GM21390 (cell line): ENCODE measurements around the gene WEE2.
"Not testable (repeated sequence)": the region's sequence is repeated elsewhere in the genome, so short reads cannot be mapped to it uniquely, and the experiment has no call there.

Experiments
- ATAC-seq: cut with Tn5 transposase; IDR thresholded peaks from one replicate; pipeline ENCODE4 v1.9.1; 2021; ENCODE audit not compliant: unreplicated experiment

Gene WEE2

DNA sequence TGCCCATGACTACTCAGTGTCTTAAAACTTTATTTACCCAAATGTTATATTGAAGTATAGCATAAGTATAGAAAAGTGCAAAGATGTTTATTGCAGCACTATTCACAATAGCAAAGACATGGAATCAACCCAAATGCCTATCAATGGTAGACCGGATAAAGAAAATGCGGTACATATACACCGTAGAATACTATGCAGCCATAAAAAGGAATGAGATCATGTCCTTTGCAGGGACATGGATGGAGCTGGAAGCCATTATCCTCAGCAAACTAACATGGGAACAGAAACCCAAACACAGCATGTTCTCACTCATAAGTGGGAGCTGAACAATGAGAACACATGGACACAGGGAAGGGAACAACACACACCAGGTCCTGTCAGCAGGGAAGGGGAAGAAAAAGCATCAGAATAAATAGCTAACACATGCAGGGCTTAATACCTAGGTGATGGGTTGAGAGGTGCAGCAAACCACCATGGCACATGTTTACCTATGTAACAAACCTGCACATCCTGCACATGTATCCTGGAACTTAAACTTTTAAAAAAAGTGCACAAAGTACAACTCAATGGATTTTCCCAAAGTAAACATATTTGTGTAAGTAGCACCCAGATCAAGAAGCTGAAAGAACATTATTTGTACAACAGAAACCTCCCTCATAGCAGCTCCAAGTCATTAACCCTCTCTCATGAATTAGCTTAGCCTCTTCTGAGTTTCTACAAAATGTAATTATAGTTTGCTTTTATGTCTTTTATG, 18.9 kb upstream of the WEE2 start:
- not testable (repeated sequence) for ATAC-seq

DNA sequence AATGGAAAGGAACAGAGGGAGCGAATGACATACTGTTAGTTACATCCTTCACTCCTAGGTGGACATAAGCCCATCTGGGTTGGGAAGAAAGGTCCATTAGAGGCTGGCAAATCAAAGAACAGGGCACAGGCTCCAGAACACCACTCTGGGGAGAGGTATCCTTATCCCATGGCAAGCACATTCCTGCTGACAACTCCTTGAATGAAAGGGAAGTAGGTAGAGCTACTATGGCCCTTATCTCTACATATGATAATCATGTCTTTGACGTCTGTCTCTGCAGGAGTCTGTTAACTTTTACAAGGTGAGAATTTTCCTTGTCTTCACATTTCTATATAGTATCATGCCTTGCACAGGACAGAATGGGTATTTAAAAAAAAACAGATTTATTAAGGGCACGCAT, 16.6 kb upstream of the WEE2 start:
- no peak for ATAC-seq

DNA sequence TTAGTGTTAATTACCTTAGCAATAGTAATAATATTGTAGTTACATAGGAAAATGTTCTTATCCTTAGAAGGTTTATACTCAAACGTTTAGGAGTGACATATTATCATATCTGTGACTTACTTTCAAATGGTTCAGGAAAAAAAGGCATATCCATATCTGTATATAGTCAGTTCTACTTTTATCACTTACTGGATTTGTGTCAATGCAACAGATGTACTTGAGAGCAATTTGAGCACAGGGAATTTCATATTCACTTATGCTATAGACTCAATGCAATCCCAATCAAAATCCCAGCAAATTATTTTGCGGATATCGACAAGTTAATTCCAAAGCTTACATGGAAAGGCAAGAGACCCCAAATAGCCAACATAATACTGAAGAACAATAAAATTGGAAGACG, 16.2 kb upstream of the WEE2 start:
- no peak for ATAC-seq

DNA sequence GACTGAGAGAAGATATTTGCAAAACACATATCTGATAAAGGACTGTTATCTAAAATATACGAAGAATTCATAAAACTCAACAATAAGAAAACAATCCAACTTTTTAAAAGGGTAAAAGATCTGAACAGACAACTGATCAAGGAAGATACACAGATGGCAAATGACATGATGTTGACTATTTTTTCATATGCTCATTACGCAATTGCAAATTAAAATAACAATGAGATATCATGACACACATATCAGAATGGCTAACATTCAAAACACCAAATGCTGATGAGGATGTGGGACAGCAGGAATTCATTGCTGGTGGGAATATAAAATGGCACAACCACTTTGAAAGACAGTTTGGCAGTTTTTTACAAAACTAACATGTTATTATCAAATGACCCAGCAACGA, 15.1 kb upstream of the WEE2 start:
- ATAC-seq, result no peak

DNA sequence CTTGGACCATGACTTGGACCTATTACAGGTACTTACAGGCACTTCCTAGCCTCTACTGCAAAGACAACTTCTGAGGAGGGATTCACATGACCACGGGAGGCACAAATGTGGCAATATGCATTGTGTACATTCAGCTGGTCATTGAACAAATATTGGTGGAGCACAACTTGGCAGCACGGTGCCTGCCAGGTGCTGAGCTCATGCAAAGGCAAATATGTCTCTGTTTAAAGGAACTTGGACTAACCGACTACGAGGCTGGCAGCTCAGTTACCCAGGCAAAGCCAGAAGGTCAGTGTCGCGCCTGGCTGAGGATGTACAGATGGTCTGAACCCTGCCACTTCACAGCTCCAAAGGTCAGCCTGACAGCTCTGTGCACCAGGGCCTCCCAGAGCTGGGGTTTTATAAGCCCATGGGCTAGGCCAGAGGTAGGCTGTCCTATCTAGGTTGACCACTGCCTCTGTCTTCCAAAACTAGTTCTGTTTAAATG, 12.3 kb upstream of the WEE2 start:
- ATAC-seq, result no peak

DNA sequence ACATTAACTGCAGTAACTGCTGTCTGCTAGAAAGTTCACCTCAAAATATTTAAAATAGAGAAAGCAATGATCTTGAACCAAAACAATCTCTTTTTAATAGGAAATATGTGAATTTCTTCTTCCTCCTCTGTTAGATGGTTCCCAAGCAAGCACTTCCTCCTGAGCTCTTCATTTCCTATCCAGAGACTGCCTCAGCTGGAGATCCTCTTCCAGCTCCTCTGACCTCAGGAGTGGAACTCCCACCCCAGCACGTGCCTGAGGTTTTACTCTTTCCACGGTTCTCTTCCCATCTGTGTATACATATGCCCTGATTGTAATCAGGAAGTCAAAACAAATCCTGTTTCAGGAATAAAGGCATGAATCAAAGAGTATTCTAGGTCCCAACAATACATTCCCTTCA, 11.8 kb upstream of the WEE2 start:
- no peak for ATAC-seq

DNA sequence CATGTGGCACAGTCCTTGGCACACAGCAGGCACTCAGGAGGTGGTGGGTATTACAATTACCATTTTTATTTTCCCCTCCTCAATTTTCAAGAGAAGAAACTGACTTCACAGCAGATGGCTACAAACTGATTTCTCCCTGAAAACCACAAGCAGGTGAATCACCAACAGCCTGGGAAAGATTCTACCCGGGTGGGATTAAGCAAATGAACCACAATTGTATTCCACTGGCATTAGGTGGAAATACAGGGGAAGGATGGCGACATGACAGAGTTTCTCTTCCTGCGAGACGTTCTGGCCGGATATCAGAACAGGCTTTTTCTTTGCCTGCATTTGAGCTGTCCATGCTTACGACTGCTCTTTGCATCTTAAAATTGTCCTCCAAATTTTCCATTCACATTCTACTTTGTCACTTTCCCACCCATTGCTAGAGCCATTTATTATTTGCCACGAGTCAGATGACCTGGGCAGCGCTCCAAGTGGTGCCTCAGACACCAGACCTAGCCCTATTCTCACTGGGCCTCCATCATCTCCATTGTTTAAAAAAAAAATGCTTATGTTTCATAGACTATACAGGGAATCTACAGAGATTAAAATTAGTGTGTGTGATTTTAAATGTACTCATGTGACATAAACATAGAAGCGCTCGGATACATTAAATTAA, 10.8 kb upstream of the WEE2 start:
- ATAC-seq, result no peak

DNA sequence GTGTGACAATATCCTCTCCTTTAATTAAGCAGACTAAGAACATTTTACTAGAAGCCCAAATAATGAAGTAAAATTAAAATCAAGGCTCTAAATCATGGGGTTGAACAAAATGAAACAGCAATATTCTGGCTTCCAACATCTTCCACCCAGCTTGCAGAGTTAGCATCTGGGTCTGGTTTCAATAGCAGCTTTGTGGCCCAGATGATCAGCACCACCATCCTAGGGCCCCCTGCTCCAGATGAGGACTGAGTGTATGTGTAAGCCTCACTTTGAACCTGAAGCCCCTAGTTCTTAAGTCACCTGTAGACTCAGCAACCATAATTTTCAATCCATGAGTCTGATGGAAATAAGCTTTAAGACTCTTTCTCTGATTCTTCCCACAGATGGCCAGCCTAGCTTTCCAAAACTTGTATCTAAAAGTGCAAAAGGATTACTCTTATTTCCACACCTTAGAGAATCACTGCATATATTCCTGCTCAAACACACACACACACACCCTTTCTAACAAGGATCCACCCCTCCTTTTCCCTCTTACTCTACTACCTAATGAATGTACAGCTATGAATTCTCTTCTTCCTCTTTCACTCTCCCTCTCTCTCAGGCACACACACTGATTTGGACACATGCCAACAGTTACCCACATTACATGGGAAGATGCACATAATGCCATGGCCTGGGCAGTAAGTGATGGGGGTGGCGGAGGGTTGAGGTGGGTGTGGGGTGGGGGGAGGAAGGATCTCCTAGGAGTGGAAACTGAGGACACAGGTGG, 9.7 kb upstream of the WEE2 start:
- ATAC-seq, result no peak

DNA sequence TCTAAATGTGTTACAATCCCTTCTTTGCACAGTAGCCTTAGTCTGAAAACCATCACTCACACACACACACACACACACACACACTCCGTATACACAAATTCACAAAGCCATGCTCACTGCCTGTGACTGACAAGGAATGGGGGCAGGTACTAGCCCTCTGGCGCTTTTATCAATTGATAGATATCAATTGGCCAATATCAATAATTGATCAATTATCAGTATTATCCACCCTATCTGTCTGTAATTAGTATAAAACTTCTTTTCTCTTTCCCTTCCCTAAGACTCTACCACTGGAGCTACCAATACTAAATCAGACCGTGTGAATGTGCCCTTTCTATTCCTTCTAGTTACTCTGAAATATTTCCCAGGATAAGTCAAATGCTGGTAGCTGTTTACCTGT, 8.3 kb upstream of the WEE2 start:
- no peak for ATAC-seq

DNA sequence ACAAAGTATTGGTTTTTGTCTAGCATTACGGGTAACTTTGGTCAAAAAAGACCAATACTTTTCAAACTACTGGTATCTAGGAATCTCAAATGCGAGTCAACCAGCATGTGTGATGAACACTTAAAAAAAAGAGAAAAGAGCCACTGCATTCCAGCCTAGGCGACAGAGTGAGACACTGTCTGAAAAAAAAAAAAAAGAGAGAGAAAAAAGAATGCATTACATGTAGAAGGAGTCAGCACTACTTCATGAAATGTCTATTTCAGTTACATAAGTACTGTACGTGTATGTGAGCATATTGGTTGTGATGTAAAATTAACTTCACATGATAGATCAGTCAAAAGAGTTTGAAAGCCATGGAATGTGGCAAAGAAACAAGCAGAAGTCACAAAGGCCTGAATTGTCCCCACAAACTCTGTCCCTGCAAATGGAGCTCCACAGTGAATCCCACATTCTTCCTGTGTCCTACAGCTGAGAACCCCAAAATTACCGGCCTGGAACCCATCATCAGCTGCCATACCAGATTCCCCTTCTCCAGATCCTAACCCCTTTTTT, 7.8 kb upstream of the WEE2 start:
- no peak for ATAC-seq

DNA sequence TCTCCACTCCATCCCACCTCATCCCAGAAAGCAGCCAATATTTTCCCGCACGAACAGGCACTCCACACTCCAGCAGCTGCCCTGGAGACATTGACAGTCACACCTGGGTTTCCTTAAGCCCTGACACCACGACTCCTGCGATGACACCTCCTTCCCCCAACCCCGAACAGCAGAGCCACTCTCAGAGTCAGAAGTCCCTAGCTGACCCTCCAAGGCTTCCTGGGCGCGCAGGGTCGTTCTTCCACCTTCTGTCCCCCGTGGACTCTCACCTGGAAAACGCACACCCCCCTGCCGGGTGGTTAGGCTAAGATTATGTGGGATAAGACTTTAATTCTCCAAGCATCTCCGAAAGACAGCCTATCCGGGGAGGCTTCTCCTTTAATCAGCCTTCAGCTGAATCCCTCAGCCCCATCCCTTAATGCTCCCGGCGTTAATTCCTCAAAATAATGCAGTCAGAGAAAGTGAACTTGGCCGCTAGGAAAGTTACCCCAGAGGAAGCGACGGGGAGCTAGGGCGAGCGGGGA, 7.2 kb upstream of the WEE2 start:
- no peak for ATAC-seq

DNA sequence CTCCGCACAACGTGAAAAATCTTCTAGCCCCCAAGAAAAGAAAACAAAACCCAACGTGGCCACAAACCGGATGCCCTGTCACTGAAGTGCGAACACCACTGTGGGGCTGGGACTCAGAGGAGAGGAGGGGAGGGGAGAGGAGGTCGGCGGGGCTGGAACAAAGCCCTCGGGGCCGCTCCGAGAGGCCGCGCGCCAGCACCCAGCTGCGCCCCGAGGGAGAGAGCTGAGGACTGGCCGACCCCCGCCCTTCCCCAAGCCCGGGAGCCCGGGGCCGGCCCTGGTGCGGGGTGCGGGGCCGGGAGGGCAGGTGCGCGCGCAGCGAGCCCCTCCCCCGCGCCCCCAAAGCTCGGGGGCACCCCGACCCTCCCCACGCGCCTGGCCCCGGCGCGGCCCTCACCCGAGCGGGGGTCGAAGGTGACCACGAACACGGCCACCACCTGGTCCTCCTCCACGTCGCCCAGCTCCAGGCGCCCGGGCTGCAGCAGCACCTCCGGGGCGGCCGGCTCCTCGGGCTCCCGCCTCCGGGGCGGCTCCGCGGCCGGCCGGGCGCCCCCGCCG, 6.6 kb upstream of the WEE2 start:
- peak; percentile 81 for ATAC-seq

DNA sequence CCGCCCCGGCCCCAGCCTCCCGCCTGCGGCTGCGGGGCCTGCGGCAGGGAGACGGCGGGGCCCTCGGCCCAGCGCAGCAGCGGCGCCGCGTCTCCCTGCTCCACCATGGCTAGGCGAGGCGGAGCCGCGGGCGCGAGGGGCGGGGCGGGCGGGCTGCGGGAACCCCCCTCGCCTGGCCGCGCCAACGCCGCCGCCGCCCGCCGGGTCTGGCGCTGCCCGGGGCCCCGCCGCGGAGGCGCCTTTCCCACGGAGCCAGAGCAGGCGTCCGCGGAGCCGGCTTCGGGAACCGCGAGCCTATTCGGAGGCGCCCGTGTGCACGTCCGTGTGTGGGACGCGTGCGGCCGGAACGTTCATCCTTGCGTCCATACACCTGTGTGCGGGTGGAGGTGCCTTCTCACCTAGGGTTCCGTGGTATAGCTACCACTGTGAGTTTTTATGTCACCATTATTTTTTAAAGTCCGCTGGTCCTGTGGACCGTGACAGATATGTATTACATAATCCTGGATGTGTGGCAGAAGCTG, 6.0 kb upstream of the WEE2 start, which contains the start of gene DENND11:
Gene DENND11, minus strand, starts transcription at position 120 of the 521 bp plus-strand sequence. Its CDS starts 13 bp downstream, at position 107.
- peak; percentile 69 for ATAC-seq

DNA sequence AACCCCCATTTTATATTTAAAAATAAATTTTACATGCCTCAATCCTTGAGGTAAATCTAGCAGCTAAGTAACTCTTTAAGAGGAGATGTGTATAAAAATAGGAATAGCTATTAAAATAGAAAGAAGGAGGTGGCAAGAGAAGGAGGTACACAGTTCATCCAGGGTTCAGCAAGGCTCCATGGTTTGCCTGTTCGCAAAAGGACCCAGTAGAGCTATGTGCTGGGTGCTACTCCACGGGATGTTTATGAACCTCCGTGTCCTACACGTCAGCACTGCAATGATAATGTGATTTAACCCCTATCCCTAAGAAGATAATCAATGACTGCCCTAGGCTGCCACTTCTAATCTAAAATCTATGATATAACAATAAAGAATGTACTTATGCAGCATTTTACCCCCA, 5.3 kb upstream of the WEE2 start:
- no peak for ATAC-seq

DNA sequence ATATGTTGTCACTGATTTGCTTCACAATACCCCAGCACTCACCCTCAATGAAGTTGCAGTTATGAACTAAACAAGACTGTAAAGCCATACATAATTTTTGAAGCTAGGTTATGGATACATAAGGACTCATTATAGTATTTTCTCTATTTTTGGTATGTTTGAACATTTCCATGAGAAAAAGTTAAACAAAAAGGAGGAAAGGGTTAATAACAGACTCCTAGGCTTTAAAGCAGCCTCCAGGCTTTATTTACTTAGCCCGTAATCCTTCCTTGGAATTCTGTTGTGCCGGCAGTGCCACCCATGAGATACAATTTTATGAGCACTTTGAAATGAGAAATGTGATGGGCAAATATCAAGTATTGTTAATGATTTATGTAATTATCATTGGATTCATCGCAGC, 4.0 kb upstream of the WEE2 start:
- ATAC-seq, result no peak

DNA sequence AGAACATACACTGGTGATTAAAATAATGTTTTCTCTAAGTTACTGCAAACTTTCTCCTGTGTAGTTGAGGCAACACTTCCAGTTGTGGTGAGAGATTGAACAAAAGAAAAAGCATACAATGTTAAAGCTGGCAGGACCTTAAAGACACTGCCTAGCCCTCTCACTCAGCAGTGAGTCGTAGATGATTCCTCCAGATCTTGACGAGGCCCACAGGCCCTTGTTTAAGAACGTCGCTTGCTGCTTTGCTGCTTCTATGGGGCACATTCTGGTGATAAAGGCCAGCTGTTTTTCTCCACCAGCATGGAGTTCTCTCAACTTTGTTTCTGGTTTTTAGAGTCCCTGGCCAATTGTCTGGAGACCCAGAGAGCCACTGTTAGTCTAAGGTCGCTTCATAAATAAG, 3.4 kb upstream of the WEE2 start:
- ATAC-seq, result no peak

DNA sequence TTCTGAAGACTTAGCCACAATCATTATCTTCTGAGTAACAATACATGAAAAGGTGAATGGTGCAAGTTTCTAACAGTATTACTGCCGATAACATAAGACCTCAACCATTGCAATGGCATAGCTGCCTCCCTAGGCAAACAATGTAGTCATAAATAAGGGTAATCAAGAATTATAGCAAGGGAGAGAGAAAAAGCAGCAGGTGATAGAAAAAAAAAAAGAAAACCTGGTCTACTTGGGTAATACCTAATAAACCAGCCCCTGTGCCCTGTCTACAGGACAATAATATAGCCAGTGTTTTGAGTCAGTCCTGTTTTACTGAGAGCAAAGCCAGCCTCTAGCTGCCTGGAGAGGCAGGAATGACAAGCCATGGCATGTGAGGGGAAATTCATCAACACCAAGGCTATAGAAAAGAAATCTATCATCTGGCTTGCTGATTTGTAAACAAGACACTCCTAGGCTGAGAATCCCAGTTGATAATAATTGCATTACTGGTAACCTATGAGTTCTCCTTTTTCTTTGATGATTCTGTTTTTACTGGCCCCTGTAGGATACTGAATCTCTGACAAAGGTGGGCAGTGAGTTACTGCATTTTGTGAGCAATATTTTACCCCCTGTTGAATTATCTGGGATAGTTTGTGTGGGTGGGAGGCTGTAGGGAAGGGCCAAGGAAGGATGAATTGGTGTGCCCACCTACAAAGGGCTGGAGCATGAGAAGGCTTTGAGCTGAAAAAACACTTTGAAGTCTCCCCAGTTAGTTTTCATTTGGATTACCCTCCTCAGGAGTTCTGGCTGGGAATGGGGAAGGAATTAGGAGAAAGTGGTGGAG, 1.7 kb upstream of the WEE2 start:
- no peak for ATAC-seq

DNA sequence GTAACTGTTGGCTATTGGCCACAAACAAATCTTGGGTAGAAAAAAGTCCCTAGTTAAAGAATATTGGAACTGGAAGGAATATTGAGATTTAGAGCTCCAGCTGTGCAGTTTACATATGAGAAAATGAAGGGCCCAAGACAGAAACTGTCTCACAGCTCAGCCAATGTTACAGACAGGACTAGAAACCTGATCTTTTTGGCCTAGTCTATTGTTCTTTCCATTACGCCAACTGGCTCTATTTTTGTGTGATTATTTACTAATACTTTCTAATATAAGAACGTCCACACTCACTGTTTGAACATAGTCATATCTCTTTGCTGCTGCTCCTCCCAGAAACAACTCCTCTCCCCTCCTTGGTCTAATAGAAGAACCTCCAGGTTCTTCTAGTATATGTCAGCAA, 1.2 kb downstream of the WEE2 start:
- no peak for ATAC-seq

DNA sequence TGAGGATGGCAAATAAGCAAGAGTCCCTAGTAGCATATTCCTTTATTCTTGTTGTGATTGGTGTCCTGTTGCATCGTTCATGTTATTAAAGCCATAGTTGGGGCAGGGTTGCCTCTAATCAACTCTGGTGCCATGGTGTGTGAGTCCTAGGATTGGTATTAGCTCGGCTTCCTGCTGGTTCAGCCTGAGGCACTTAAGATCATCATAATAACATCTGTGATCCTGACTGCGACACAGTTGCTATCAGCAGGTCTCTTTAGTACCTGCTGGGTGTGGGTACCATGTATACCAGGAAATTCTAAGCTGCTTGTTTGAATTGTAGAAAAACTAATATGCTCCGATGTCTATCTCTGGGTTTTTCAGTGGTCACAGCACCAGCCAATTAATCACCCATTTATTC, 1.6 kb downstream of the WEE2 start:
- no peak for ATAC-seq

DNA sequence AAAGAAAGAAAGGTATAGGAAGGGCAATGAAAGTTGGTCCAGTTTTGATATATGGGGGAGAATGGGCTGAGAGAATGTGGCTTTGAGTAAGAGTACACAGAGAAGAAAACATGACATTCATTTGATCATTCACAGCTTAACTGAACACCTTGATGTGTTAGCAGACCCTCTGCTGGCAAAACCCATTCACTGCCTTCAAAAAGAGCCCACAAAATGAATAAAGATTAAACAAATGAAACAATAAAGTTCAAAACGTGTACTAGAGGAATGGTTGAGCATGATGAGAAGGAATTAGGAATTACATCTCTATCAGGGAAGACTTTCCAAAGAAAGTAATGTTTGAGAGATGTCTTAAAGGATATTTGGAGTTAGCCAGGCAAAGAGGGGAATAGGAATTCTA, 2.1 kb downstream of the WEE2 start:
- no peak for ATAC-seq
